Transverse colon (tissue), 4 donors: ENCODE measurements around the gene LCLAT1. TPM values are rescaled to one million over a fixed set of nuclear protein-coding genes. Genes with fewer than 3 reads are reported as not detected.

Experiments
- DNase-seq: peaks from one replicate; pipeline ENCODE4 v3.0.0-alpha.2; 2019
- H3K27ac ChIP-seq, 4 donors: fragments of 200-600 bp; sonication (generic); 2 replicates each; pipeline ENCODE4 v1.5.1; 2016 to 2018; ENCODE audit warnings: inconsistent platforms in 4 of 4
- H3K27me3 ChIP-seq: fragments of 200-600 bp; sonication (generic); 2 replicates; pipeline ENCODE4 v1.5.1; 2017; ENCODE audit warnings: inconsistent platforms
- H3K36me3 ChIP-seq, 4 donors: fragments of 200-600 bp; sonication (generic); 2 replicates each; pipeline ENCODE4 v1.5.1; 2017 to 2019; ENCODE audit warnings: inconsistent platforms in 4 of 4
- H3K4me1 ChIP-seq, 4 donors: fragments of 200-600 bp; sonication (generic); 2 replicates each; pipeline ENCODE4 v1.5.1; 2017 to 2020; ENCODE audit warnings: inconsistent platforms in 4 of 4
- H3K4me3 ChIP-seq, 4 donors: fragments of 200-600 bp; sonication (generic); 1 replicate in 1 of 4; 2 replicates in 3 of 4; pipeline versions ENCODE4 v1.5.1 to v1.6.1; 2017 to 2019; ENCODE audit warnings: inconsistent platforms in 4 of 4
- H3K9me3 ChIP-seq, 2 donors: fragments of 200-600 bp; sonication (generic); 2 replicates each; pipeline ENCODE4 v1.5.1; 2017 to 2019; ENCODE audit warnings: inconsistent platforms in 2 of 2
- CTCF ChIP-seq, 5 experiments: fragments of 200-600 bp in 3 of 5; fragments of 450-650 bp in 2 of 5; sonication (generic) in 3 of 5; IDR thresholded peaks; 1 replicate in 2 of 5; 2 replicates in 3 of 5; pipeline ENCODE4 v1.5.1; 2016 to 2017; ENCODE audit warnings: antibody characterized with exemption in 5 of 5, inconsistent platforms in 3 of 5, mild to moderate bottlenecking in 2 of 5, moderate library complexity in 1 of 5
- EP300 ChIP-seq: sonication (generic); formaldehyde crosslinking; IDR thresholded peaks from one replicate; pipeline ENCODE4 v1.6.1; 2017; ENCODE audit warnings: antibody characterized with exemption, low read depth
- POLR2A ChIP-seq: fragments of 450-650 bp; IDR thresholded peaks from one replicate; pipeline ENCODE4 v1.6.1; 2016; ENCODE audit warnings: antibody characterized with exemption, mild to moderate bottlenecking, moderate library complexity
- POLR2AphosphoS5 ChIP-seq, 3 donors: sonication (generic); formaldehyde crosslinking; IDR thresholded peaks; one replicate each; pipeline ENCODE4 v1.6.1; 2016; ENCODE audit warnings: antibody characterized with exemption in 3 of 3
- WGBS, 2 donors: methylation state at CpG; one replicate each; pipeline ENCODE4 v1.1.5; 2018; ENCODE audit warnings: low coverage in 1 of 2; 5-methylcytosine and 5-hydroxymethylcytosine counted together
- in situ Hi-C, 4 donors: fragments of 200-750 bp; cut with MboI; loops; one replicate each; pipeline versions ENCODE4 v1.15.0 to v1.15.1; 2017; ENCODE audit warnings: low sequenced_read_pairs in 3 of 4, low pct_ligation_motif_present in 1 of 4, low pct_unique_long_range_greater_than_20kb in 1 of 4
- intact Hi-C: fragments of 100-400 bp; cut with DNase I; formaldehyde crosslinking; loops from one replicate; pipeline ENCODE4 v1.15.1; 2023; ENCODE audit warnings: low total_unique reads
- total RNA-seq, 4 donors: library from RNA; depleted of rRNA; stranded (reverse); fragments of >200 nt; gene quantifications; one replicate each; pipeline ENCODE4 v1.1.0, GENCODE V29; 2016

Gene LCLAT1
- total RNA-seq, 4 donors from 2014 or later = 10.9 to 26.5 (median 16.6) TPM

- intact Hi-C loops (no loop called here), in situ Hi-C loops (no loop called here)
- Histone ChIP-seq H3K27me3 (no peaks in the 10 kb centered on the region), H3K4me1 (no peaks in the 10 kb centered on the region), H3K36me3 (no peaks in the 10 kb centered on the region), H3K9me3 (no peaks in the 10 kb centered on the region), H3K4me3 (no peak overlapping the region), H3K27ac (no peak overlapping the region)
- TF ChIP-seq EP300 (no peak), CTCF (IDR thresholded peaks at IDR 0.05) (no peak), POLR2AphosphoS5 (IDR thresholded peaks at IDR 0.05) (no peak), POLR2A (no peak)
- WGBS, 2 donors = 82% methylated on average over 5 of the region's 5 CpGs; no CpG with 5 or more reads in 1 of the 2 donors
- no peak for DNase-seq
Measured at GRCh38 chr2:30649828-30650227, 202.8 kb downstream of the LCLAT1 start.

GRCh38 chr2:30652271-30652915 is 205.3 kb downstream of the LCLAT1 start:
- H3K27ac ChIP-seq = no peak overlapping the region
- H3K27me3 ChIP-seq = no peaks in the 10 kb centered on the region
- intact Hi-C loops = no loop called here
- TF ChIP-seq CTCF (IDR thresholded peaks at IDR 0.05) (no peak), POLR2AphosphoS5 (IDR thresholded peaks at IDR 0.05) (no peak), POLR2A (no peak), EP300 (no peak)
- in situ Hi-C loops = no loop called here
- H3K36me3 ChIP-seq = no peaks in the 10 kb centered on the region
- no peaks in the 10 kb centered on the region for H3K4me1 ChIP-seq
- WGBS, 2 donors = 92 to 94% methylated on average over 5 to 8 of the region's 8 CpGs
- no peak for DNase-seq
- no peak overlapping the region for H3K4me3 ChIP-seq
- no peaks in the 10 kb centered on the region for H3K9me3 ChIP-seq

GRCh38 chr2:30653847-30654246 is 206.8 kb downstream of the LCLAT1 start:
- no peaks in the 10 kb centered on the region for H3K4me1 ChIP-seq
- TF ChIP-seq EP300 = no peak
- no peak for TF ChIP-seq POLR2A
- no peak for TF ChIP-seq CTCF (IDR thresholded peaks at IDR 0.05)
- no peak for TF ChIP-seq POLR2AphosphoS5 (IDR thresholded peaks at IDR 0.05)
- in situ Hi-C loops (no loop called here), intact Hi-C loops (no loop called here)
- no peak overlapping the region for H3K27ac ChIP-seq
- no peak overlapping the region for H3K4me3 ChIP-seq
- no peak for DNase-seq
- 84% methylated on average over 2 of the region's 2 CpGs; no CpG with 5 or more reads in 1 of the 2 donors for WGBS, 2 donors
- H3K27me3 ChIP-seq = no peaks in the 10 kb centered on the region
- no peaks in the 10 kb centered on the region for H3K36me3 ChIP-seq
- H3K9me3 ChIP-seq = no peaks in the 10 kb centered on the region

- no peak for DNase-seq
- TF ChIP-seq EP300 (no peak), CTCF (IDR thresholded peaks at IDR 0.05) (no peak), POLR2A (no peak), POLR2AphosphoS5 (IDR thresholded peaks at IDR 0.05) (no peak)
- intact Hi-C loops (no loop called here), in situ Hi-C loops (no loop called here)
- no peaks in the 10 kb centered on the region for H3K4me1 ChIP-seq
- no peaks in the 10 kb centered on the region for H3K9me3 ChIP-seq
- 84% methylated on average over 3 of the region's 3 CpGs; no CpG with 5 or more reads in 1 of the 2 donors for WGBS, 2 donors
- H3K36me3 ChIP-seq = no peaks in the 10 kb centered on the region
- no peak overlapping the region for H3K27ac ChIP-seq
- no peaks in the 10 kb centered on the region for H3K27me3 ChIP-seq
- no peak overlapping the region for H3K4me3 ChIP-seq
Measured at GRCh38 chr2:30654404-30654803, 207.4 kb downstream of the LCLAT1 start.
